GM20431 (cell line): Measurements from ENCODE around the gene SEC14L1.

ENCODE experiments used
- in situ Hi-C: fragments of 300-500 bp; cut with MseI, MboI; formaldehyde crosslinking; loops from one replicate; pipeline ENCODE4 v1.15.0; 2020; ENCODE audit warnings: low sequenced_read_pairs; ENCODE audit not compliant: unreplicated experiment

SEC14L1 gene

DNA sequence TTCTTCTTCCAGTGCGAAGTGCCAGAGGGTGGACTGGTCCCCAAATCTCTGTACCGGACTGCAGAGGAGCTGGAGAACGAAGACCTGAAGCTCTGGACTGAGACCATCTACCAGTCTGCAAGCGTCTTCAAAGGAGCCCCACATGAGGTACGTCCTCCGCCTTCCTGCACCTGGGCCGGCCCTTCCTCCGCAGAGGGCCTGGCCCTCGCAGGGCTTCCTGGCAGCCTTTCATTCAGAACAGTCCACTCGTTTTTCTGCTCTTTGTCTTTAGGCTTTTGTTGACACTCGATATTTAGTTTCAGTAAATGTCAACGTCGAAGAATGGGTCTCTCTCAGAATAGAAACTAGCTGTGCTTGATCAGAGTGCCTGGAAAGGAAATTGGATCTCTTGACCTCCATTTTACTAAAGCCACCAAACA is 68.6 kb downstream of the SEC14L1 start:
- in situ Hi-C loops = no loop called here

DNA sequence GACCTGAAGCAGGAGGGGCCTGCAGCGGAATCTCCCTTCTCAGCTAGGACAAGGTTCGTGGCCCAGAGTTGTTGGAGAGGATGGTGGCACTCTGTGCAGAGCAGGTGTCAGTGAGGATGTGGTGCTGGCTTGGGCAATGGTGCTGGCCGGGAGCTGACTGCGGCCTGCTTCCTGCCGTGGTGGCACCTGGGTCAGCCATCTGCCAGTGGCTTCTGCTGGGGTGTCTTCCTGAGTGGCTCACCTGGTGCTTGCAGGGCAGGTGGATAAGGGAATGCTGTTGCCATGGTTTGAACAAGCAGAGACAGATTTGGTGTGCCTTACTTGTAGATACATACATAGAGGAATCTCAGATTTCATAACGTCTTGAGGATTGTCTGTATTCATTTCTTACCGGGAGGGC is 69.6 kb downstream of the SEC14L1 start:
- in situ Hi-C loops = no loop called here

DNA sequence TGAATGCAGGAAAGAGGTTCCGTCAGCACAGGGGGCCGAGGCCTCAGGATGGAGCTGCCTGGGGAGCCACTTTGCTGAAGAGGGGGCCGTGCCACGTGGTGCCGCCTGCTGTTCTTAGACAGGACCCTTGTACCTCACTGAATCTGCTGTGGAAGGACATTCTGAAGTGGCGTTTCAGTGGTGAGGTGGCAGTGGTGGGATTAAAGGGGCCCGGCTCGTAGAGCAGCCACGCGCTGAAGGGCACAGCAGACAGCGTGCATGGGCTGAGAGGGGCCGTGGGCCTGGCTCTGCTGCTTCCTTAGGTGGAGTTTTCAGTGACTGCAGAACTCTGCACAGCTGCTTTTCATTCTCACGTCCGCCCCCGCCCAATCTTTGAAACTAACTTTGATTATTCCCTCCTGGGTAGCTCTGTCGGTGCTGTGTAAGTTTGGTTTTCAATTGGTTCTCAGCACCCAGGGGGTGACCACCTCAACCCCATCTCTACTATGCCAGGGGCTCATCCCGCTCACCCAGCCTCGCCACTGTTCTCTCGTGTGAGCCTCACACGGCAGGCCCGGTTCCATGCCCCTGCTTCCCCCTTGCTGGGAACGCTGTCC is 70.3 kb downstream of the SEC14L1 start:
- in situ Hi-C loops = no loop called here

DNA sequence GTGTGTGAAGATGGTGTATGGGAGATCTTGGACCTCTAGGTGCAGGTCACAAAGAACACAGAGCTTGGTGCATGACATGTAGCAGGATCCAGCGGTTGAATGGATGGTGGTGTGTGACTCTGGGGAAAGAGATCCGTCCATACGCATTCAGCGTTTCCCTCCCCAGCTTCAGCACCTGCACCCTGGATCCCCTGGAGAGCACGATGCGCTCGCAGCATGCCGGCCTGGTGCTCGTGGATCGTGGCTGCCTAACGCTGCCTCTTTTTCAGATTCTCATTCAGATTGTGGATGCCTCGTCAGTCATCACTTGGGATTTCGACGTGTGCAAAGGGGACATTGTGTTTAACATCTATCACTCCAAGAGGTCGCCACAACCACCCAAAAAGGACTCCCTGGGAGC is 70.9 kb downstream of the SEC14L1 start:
- in situ Hi-C loops = no loop called here

DNA sequence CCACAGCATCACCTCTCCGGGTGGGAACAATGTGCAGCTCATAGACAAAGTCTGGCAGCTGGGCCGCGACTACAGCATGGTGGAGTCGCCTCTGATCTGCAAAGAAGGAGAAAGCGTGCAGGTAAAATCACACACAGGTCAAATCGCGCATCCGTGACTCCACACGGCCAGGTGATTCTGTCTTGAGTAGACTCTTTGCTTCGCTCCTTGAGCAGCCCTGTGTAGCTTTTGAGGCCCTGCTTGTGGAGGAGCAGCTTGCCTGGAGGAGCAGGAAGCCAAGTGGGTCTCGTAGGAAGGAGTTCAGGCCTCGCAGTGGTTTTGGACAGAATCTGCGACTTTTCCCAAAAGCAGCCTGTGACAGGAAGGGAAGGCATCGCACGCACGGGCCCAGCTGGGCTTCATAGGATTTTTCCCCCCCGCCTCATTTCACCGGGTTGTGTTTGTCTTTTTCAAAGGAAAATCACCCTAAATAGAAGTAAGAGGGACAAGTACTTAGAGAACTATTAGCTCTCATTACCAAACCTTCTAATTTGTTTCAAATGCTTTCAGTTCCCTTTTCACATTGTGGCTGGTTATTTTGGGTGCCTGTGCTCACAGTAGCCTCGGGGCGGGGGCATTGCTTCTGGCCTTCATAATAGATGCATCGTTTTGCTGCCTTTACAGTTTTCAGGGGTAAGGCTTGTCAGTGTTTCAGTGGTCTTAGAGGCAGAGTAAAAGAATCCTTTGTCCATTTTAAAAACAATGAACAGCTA is 71.5 kb downstream of the SEC14L1 start:
- in situ Hi-C loops = no loop called here

DNA sequence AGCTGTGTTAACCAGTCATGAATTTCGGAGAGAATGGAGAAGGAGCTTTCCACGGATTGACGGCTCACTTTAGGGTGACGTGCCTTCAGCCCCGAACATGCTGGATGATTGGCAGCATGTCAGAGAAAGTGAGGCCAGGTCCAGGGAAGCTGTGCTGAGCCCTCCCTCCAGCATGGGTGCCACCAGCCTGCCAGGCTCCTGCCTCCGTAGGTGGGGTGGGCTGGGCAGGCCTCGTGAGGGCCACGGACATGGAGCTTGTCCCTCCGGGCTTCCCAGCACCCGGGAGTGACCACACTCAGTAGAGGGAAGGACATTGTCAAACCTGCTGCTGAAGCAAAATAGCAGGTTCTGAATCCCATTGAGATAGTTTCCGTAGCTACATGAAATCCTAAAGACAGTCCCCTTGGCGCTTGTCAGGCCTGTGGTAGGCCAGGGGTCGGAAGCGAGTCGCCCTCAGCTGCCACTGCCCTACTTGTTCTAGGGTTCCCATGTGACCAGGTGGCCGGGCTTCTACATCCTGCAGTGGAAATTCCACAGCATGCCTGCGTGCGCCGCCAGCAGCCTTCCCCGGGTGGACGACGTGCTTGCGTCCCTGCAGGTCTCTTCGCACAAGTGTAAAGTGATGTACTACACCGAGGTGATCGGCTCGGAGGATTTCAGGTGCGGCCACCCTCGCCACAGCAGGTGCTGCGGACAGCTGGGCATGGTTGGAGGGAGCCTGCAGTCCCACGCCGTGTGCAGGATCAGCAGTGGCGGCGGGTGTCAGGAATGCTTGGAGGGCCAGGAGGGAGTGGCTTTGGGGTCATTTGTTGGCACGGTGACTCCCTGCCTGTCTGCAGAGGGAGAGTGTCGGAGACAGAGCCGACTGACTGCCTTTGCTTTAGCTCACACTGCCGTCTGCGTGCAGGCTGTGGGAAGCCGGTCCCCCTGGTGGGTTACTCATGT is 72.3 kb downstream of the SEC14L1 start:
- in situ Hi-C loops = no loop called here

DNA sequence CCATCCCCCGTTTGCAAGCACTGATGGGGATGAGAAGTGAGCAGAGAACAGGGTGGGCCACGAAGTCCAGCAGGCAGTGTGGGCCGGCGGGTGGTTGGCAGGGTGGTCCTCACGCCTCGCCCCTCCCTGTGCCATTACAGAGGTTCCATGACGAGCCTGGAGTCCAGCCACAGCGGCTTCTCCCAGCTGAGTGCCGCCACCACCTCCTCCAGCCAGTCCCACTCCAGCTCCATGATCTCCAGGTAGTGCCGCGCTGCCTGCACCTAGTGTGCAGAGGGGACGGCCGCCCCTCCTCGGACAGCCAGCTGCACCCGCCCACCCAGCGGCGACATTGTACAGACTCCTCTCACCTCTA is 73.0 kb downstream of the SEC14L1 start:
- in situ Hi-C loops = no loop called here

DNA sequence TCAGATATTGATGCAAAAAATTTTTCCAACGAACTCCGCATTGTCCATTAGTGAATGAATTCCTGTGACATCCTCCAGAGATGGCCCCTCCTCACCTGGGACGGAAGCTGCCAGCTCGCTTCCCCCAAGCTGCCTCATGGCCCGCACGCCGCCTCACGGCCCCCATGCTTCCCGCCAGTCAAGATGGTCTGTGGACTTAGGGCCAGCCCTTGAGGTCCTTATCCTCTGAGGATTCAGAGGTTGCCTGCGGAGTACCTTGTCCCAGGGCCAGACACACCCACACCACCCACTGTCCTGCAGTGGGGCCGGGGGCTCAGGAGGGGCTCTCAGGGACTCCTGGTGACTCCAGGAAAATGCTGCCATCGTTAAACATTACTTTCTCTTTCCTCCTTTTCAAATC is 73.6 kb downstream of the SEC14L1 start:
- in situ Hi-C loops = no loop called here

DNA sequence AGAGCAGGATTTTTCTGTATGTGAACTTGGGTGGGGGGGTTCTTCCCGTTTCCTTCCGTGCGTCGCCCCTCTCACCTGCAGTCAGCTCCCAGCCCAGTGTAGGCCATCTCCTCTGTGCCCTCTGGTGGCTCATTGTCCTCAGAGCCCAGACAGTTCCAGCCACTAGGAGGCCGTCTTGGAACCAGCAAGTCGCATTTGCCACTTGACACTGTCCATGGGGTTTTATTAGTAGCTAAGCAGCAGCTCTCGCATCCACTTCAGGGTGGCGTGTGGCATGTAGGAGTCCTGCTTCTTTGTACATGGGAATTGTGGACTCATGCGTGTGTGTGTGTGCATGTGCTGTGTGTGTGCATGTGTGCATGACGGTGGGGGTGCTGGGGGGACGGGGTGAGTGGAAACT is 74.0 kb downstream of the SEC14L1 start:
- in situ Hi-C loops = no loop called here

DNA sequence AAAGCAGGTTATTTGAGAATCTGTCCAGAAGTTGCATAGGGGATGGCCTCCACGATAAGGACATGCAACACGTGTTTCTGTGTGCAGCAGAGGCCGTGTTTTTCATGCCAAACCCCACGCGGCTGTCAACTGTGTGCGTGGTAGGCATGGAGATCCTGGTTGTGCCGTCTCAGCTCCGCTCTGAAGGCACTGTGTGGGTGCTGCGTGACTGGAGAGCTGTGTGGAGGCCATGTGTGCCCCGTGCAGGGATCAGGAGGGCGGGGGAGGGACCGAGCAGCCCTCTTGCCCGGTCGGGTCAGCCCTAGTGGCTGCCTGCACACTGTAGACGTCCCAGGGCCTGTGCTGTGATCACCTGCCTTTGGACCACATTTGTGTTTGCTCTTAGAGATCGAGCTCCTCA is 74.5 kb downstream of the SEC14L1 start:
- in situ Hi-C loops = no loop called here

DNA sequence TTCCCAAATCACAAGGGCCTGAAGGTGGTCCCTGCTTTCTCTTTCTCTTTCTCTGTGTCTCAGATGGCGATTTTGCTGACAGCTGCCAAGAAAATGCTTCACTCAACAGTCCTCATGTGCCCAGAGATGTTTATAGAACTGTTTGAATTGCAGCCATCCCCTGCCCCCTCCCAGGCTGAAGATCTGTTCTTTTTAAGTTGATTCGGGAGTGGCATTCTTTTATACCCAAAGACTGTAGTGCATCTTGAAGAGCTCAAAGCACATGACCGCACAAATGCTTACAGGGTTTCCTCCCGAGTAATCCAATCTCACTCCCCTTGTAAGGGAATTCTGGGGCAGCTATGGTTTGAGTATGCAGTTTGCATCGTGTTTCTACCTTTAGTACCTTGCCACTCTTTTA is 75.7 kb downstream of the SEC14L1 start:
- in situ Hi-C loops = no loop called here

DNA sequence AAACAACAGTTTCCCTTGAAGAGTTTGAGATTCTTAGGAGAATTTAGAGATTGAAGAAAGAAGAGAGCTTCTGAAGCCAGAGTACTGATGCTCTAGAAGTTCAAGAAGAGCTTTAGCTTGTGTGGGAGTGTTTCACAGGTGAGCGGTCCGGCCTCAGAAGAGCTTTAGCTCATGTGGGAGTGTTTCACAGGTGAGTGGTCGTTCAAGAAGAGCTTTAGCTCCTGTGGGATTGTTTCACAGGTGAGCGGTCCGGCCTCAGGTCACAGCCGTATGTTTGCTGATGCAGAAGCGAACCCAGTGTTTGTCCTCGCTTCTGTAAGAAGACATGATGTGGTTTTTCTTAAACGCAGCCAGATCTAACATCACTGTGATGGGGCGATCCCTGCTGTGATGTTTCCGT is 76.4 kb downstream of the SEC14L1 start:
- in situ Hi-C loops = no loop called here

DNA sequence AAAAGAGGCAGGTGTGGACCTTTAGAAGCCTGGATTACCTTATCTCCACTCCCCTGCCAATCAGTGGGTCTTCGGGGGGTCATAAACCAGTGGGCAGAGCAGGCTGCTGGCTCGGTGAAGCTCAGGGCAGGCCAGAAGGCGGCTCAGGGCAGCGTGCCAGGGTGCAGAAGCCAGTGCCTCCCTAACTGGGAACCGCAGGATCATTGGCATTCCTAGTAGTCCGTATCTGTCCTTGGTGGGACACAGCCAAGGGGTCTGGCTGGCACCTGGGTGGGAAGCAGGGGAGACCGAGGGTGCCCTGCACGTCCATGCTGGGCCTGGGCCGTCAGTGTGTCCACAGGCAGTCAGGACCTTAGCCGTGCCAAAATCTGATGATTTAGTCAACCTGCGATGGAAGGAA is 76.8 kb downstream of the SEC14L1 start:
- in situ Hi-C loops = no loop called here

DNA sequence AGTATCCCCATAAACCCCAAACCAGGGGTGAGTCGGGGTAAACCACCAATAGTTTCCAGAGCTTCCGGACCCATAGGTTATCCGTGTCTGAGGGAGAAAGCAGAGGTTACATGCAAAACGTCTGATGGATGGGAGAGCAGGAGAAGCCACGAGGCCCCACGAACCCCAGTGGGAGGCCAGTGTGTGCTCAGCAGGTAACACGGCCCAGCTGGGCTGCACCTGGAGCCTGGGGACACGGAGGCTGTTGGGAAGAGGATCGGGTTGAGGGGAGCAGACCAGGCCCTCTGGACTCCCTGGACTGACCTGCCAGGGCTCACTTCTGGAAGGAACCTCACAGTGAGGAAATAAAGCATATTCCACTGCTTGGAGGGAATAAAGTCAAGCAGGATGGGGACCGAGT is 78.1 kb downstream of the SEC14L1 start:
- in situ Hi-C loops = no loop called here

DNA sequence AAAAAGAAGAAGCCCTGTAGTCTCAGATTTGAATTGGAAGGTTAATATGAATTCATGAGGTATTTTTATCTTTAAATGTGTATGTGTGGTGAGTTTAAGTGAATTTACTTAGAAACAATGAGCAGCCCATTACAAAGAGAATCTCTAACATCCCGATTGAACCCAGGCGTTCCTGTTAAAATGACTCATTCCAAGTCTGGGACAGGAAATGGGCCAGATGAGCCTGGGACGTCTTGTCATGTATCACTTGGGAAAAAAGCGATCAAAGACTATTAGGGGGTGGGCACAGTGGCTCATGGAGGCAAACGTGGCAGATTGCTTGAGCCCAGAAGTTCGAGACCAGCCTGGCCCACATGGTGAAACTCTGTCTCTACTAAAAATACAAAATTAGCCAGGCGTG is 81.6 kb downstream of the SEC14L1 start:
- in situ Hi-C loops = no loop called here

DNA sequence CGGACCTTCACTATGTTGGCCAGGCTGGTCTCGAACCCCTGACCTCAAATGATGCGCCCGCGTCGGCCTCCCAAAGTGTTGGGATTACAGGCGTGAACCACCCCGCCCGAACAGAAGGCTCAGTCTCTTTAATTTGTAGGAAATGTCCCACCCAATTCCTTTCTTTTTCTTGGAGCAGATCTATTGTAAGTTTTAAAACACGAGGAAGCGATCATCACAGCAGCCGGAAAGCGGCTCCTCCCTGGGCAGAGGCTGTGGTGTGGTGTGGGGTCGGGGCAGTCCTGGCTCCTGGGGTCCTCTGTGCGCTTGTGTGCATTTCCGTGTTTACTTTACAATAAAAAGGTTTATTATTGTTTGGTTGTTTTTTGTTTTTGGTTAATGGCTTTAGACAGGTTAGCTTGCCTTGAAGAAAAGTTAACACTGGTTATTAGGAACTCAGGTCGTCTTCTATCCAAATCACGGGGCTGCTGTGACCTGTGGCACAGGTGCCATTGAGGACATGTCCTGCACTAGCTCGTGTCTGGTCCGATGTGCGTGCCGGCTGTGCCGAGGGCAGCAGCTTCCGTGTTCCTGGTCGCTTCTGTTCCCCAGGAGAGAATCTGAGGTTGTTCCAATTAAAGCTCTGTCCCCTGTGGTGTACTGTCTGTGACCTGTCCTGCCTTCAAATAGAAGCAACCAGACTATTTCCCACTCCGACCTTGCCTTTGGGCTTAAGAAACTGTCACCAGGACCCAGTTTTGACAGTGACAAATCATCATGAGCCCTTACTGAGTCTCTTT is 83.1 kb downstream of the SEC14L1 start:
- in situ Hi-C loops = no loop called here

DNA sequence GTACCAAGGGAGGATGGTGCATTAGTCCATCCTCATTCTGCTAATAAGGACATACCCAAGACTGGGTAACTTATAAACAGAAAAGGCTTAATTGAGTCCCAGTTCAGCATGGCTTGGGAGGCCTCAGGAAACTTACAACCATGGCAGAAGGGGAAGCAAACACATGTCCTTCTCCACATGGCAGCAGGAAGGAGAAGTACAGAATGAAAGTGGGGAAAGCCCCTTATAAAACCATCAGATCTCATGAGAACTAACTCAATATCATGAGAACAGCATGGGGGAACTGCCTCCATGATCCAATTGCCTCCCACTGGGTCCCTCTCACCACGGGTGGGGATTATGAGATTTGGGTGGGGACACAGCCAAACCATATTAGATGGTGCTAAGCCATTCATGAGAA is 84.5 kb downstream of the SEC14L1 start:
- in situ Hi-C loops = no loop called here

DNA sequence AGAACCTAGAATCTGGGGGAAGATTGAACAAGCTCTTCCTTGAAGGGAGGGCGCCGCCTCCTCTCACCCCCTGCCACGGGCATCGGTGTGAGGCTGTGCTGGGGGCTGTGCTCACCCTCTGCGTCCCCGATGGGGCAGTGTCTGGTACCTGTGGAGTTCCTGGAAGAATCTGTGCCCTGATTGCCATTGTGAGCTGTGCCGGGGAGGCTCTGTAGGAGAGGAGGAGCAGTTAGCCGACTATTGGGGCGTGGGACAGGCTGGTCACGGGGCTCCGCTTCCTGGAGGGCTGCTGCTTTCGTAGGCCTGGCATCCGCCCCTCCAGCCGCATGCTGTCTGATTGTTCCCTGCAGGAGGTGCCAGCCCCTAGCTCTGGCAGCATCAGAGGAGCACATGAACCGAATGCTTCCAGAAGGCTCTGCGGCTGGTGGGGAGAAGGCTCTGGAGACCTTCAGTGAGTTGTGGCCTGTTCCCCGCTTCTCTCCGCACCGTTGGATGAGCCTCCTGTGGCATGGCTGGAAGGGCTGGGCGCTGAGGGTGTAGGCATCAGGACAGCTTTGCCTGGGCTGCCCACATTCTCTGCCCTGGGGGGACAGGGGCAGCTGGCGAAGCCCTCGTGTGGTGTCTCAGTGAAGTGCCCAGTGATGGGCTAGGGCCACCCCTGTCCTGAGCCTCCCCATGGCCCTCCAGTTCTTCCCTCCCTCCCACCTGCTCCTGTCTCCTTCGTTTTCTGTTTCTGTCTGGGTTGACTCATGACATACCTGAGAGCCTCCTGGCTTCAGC is 86.9 kb downstream of the SEC14L1 start:
- in situ Hi-C loops = no loop called here

DNA sequence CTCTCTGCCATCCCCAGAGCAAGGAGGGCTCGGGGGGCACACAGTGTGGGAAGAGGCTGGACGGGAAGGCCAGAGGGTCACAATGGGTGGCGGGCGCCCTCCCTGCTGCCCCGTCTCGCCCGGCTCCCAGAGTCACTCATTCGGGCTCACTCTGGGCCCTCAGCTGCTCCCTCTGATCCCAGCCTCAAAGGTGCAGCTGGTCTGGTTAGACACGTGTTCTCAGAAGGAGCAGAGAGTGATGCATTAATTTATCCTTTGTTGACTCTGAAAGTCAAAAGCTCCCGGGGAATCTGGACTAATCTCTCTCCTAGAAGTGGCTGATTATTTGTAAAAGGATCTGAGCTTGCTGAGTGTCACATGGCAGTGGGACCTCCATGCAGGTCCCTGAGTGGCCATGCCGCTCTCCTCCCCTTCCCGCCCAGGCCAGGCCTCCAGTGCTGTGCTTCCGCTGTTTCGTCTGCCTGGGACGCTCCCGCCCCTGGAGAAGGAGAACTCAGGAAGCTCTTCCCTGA is 87.5 kb downstream of the SEC14L1 start:
- in situ Hi-C loops = no loop called here
